Measurements from ENCODE around the gene ZNF142.

ZNF142 gene

GRCh38 chr2:218648088-218648786 lies 11.2 kb downstream of the ZNF142 start:
- DNase-seq (ENCODE audit: low spot score) = peak; percentile 73

- DNase-seq (ENCODE audit: low spot score) = no peak
Measured at GRCh38 chr2:218645126-218645525, 14.3 kb downstream of the ZNF142 start.

- DNase-seq (ENCODE audit: low spot score) = no peak
Measured at GRCh38 chr2:218644721-218645120, 14.7 kb downstream of the ZNF142 start.

- no peak for DNase-seq (ENCODE audit: low spot score)
Measured at GRCh38 chr2:218643751-218644310, 15.6 kb downstream of the ZNF142 start.

GRCh38 chr2:218642786-218643185 lies 16.6 kb downstream of the ZNF142 start:
- no peak for DNase-seq (ENCODE audit: low spot score)

- no peak for DNase-seq (ENCODE audit: low spot score)
Measured at GRCh38 chr2:218642121-218642656, 17.2 kb downstream of the ZNF142 start.

- DNase-seq (ENCODE audit: low spot score) = no peak
Measured at GRCh38 chr2:218638372-218638771, 21.1 kb downstream of the ZNF142 start.

GRCh38 chr2:218635719-218636118 lies 23.7 kb downstream of the ZNF142 start:
- no peak for DNase-seq (ENCODE audit: low spot score)

GRCh38 chr2:218631837-218632236 lies 27.6 kb downstream of the ZNF142 start:
- DNase-seq (ENCODE audit: low spot score) = no peak

GRCh38 chr2:218627939-218628338 lies 31.5 kb downstream of the ZNF142 start:
- DNase-seq (ENCODE audit: low spot score) = no peak

- no peak for DNase-seq (ENCODE audit: low spot score)
Measured at GRCh38 chr2:218626369-218626768, 33.1 kb downstream of the ZNF142 start.

- no peak for DNase-seq (ENCODE audit: low spot score)
Measured at GRCh38 chr2:218623366-218623705, 36.1 kb downstream of the ZNF142 start.

GRCh38 chr2:218622606-218623365 lies 36.6 kb downstream of the ZNF142 start:
- no peak for DNase-seq (ENCODE audit: low spot score)

- no peak for DNase-seq (ENCODE audit: low spot score)
Measured at GRCh38 chr2:218621007-218621406, 38.4 kb downstream of the ZNF142 start.

- DNase-seq (ENCODE audit: low spot score) = no peak
Measured at GRCh38 chr2:218618102-218618860, 41.1 kb downstream of the ZNF142 start.

- no peak for DNase-seq (ENCODE audit: low spot score)
Measured at GRCh38 chr2:218615868-218616315, 43.5 kb downstream of the ZNF142 start.

GRCh38 chr2:218607436-218608115 lies 51.8 kb downstream of the ZNF142 start, which contains the start of gene PLCD4:
PLCD4 (plus strand) TSS chr2:218607899; CDS start chr2:218615740, 7,841 bp downstream.
- DNase-seq (ENCODE audit: low spot score) = no peak

GRCh38 chr2:218605432-218605831 lies 54.0 kb downstream of the ZNF142 start:
- DNase-seq (ENCODE audit: low spot score) = no peak
